Body of pancreas (tissue), 4 donors: ENCODE measurements around the gene PDLIM1.

Experiments
- POLR2A ChIP-seq, 3 donors: fragments of 450-650 bp; IDR thresholded peaks; one replicate each; pipeline ENCODE4 v1.6.1; 2016; ENCODE audit warnings: antibody characterized with exemption in 3 of 3, mild to moderate bottlenecking in 2 of 3
- TF ChIP-seq, protein P1 (sequence below), 7 experiments: fragments of 450-650 bp in 4 of 7; fragments of 200-600 bp in 3 of 7; sonication (generic) in 3 of 7; IDR thresholded peaks; one replicate each; pipeline ENCODE4 v1.5.1; 2016 to 2019; ENCODE audit warnings: antibody characterized with exemption in 7 of 7

DNA sequence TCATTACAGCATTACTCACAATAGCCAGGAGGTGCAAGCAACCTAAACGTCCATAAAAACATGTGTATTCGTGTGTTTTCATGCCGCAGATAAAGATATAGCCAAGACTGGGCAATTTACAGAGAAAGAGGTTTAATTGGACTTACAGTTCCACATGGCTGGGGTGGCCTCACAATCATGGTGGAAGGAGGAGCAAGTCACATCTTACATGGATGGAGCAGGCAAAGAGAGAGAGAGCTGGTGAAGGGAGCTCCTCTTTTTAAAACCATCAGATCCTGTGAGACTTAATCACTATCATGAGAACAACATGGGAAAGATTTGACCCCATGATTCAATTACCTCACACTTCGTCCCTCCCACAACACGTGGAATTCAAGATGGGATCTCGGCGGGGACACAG, 33.0 kb downstream of the PDLIM1 start:
- TF ChIP-seq, protein P1, sequence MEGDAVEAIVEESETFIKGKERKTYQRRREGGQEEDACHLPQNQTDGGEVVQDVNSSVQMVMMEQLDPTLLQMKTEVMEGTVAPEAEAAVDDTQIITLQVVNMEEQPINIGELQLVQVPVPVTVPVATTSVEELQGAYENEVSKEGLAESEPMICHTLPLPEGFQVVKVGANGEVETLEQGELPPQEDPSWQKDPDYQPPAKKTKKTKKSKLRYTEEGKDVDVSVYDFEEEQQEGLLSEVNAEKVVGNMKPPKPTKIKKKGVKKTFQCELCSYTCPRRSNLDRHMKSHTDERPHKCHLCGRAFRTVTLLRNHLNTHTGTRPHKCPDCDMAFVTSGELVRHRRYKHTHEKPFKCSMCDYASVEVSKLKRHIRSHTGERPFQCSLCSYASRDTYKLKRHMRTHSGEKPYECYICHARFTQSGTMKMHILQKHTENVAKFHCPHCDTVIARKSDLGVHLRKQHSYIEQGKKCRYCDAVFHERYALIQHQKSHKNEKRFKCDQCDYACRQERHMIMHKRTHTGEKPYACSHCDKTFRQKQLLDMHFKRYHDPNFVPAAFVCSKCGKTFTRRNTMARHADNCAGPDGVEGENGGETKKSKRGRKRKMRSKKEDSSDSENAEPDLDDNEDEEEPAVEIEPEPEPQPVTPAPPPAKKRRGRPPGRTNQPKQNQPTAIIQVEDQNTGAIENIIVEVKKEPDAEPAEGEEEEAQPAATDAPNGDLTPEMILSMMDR (IDR thresholded peaks at IDR 0.05), result no peak
- TF ChIP-seq POLR2A (IDR thresholded peaks at IDR 0.05), result no peak
